NCI-H446 treated with DMSO at 0.1 percent for 48 hours (cell line): ENCODE results near the gene OSBPL2.

ENCODE experiments used
- DNase-seq: peaks from one replicate; lab custom pipeline; 2025; lab: John Stamatoyannopoulos, UW

Gene OSBPL2

DNA sequence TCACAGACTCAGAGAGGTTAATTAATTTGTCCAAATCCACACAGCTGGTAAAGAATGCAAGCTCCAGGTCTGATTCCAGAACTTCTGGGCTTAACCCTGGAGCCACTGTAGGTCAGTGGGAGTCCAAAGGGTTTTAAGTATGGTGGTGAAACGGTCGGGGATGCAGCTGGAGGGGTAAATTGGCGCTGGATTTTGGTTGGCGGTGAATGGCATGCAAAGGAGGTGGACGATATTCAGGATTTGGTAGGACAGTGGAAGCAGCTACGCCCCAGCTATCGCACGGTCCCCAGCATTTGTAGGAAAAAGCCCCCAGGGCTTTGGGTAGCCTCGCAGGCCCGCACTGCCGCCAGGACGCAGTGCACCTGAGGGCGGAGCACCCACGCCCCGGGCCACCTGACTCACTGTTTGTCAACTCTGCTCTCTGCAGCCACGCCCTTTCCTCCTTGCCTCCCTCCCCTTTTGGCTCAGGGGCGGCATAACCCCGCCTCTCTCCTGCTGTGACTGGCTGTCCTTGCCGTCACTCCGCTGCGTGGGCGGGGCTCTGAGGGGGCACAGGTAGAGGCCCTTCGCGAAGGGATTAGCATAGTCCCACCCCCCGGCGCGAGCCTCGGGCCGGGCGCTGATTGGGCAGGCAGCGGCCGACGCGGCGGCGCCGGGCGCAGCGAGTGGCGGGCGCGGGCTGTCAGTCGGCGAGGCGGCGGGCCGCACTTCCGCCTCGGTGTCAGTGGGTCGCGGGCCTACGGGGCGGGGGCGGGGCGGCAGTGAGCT lies at the start of gene OSBPL2:
Gene OSBPL2 (plus strand): TSS at position 721 of the 768 bp plus-strand sequence. CDS start 17,664 bp downstream, outside the sequence.
- peak; percentile 91 for DNase-seq

DNA sequence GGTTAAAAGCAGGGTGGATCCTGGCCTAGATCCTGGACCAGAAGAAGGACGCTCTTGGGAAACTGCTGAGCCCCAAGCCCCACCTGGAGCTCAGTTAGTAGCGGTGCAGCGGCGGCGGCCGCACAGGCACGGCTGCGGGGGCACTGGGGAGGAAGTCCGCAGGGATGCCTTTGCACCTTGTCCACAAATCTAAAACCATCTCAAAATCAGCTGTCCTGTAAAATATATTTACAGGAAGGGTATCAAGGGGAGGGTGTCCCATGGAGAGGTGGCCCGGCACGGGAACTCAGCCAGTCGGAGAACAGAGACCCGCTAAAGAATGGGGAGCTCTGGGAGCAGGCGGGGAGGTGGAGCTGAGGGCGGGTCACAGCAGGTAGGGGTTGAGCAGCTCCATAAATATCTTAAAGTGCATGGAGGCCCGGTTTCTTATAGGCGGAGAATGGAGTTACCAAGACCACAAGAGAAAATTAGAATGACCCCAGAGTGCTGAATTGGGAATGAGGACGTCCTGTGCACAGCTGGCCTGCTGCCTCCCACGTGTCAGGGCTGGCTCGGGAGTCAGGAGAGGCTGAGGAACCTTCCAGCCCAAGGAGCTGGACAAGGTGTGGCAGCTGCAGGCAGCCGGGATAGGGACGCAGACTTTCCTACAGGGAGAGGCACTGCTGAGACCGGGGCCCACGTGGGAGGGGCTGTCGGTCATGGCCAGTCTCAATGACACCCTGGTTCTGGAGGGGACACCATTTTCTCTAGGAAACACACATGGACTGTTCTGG lies 47.5 kb upstream of the OSBPL2 start:
- DNase-seq, result no peak

DNA sequence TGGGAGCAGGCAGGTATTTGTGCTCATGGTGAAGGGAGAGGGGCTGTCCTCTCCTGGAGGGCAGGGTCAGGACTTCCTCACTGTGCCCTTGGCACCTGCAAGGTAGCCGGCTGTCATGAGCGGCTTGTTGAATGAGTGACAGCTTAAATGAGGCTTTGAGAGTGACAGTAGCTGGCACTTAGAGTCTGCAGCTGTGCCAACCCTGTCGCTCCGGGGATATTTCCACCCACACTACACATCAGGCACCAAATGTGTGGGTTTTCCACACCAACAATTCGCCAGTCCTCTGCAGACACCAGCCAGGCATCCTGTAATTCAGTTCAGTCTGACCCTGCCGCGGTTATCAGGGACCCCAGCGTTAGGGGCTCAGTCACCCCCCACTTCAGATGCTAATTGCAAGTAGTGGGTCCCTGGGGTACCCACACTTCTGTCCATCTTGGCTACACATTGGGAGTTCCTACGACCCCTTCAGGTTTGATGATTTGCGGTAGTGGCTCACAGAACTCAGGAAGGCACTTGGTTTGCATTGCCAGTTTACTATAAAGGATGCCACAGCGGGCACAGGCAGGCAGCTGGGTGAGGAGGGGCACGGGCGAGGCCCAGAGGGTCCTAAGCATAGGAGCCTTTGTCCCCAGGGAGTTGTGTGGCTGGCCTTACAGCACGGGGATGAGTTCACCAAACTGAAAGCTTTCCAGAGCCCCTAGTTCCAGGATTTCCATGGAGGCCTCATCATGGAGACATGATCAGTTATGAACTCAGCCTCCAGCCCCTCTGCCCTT lies 46.4 kb upstream of the OSBPL2 start:
- DNase-seq, result no peak

DNA sequence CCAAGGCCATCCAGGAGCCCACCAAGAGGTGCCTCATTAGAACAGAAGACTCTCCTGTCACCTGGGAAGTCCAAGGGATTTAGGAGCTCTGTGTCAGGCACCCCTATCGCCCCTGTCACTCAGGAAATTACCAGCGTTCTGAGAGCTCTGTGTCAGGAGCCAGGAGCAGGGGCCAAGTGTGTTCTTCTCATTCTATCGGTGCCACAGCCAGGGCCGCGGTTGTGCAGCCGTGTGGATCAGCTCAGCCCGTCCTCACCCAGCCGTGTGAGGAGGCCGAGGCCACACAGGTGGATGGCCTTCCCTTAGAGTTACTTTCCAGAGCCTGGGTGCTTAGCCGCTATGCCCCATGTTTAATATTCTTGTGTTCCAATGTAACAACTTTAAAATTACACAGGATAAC lies 45.7 kb upstream of the OSBPL2 start:
- no peak for DNase-seq

DNA sequence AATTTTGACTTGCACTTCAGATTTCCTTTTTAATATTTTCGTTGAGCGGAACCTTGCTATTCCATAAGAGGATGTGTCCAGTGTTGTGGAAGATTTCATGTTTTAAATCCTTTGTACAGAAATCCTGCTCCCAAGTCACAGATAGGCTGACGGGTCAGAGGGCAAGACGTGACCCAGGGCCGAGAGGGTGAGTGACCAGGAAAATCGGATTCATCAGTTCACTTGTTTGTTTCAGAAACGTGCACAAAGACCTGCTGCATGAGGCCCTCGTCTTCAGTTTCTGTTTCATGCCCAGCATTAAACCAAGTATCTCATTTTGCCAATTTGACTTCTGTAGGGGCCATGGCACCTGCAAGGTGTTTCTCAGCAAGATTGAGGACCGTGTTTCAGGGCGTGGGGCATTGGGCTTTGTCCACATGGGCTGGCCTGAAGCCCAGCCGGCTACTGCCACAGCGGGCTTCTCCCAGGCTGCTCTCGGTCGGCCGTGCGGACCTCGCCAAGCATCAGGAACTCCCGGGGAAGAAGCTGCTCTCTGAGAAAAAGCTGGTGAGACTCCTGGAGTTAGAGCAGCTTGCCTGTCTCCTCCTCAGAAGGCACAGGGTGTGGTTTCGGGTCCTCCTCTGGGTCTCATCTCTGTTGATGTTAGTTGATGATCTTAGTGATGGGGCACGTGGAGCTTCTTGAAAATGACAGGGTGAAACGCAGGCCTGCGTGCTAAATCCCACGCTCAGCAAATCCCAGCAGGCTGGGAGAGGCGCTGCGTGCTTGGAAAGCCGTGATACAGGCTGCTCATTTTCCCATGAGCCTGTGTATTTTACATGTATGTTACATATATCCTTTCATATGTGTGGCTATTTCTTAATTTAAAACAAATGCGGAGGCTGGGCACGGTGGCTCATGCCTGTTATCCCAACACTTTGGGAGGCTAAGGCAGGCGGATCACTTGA lies 45.0 kb upstream of the OSBPL2 start:
- DNase-seq, result no peak

DNA sequence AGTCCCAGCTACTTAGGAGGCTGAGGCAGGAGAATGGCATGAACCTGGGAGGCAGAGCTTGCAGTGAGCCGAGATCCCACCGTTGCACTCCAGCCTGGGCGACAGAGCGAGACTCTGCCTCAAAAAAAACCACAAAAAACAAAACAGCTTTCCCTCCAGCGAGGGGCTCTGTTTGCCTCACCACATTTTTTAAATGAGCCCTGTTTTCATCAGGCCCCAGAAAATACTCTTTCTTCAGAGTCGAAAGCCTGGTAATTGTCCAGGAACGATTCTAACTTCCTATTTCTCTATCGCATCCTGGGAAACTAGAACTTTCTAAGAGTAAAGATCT lies 43.3 kb upstream of the OSBPL2 start:
- DNase-seq, result no peak

DNA sequence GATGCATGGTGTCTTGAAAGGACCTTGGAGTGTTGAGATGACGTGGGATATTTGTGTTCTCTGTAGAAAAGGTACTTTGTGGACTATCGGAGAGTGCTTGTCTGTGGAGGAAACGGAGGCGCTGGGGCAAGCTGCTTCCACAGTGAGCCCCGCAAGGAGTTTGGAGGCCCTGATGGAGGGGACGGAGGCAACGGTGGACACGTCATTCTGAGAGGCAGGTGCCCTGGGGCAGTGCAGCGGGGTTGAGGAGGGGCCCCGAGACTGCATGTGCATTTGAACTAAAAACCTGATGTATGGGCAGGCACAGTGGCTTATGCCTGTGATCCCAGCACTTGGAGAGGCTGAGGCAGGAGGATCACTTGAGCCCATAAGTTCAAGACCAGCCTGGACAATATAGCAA lies 42.6 kb upstream of the OSBPL2 start:
- no peak for DNase-seq

DNA sequence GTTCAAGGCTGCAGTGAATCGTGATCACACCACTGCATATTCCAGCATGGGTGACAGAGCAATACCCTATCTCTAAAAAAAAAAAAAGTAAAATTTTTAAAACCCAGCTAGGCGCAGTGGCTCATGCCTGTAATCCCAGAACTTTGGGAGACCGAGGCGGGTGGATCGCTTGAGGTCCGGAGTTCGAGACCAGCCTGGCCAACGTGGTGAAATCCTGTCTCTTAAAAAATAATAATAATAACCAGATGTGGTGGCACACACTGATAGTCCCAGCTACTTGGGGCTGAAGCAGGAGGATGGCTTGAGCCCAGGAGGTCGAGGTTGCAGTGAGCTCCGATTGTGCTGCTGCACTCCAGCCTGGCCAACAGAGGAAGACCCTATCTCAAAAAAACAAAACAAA lies 42.0 kb upstream of the OSBPL2 start:
- DNase-seq, result no peak

DNA sequence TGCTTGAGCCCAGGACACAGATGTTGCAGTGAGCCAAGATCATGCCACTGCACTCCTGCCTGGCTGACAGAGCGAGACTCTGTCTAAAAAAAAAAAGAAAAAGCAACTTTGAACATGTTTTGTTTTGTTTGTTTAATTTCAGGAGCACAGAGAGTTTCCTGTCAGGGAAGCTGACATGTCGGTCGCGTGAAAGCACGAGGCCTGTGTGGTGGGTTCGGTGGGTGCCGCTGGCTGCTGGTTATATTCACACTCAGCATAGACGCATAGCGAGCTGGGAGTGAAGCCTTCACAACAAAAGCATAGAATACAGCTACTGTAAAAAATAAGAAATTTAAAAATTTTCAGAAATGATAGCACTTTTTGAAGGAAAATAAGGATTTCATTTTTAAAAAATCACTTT lies 41.0 kb upstream of the OSBPL2 start:
- no peak for DNase-seq

DNA sequence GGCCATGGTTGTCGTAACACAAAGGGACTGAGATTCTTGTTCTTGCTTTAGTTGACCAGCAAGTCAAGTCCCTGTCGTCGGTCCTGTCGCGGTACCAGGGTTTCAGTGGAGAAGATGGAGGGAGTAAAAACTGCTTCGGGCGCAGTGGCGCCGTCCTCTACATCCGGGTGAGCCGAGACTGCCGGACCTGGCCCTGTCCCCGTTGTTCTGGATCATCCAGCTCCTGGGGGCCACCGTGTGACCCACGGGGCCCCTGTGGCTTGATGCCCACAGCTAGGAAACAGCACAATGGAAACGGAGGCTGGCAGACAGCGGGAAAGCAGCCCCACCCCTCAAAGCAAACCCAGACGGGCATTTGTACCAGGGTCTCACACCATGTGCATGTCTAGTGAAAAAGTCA lies 40.5 kb upstream of the OSBPL2 start:
- no peak for DNase-seq

DNA sequence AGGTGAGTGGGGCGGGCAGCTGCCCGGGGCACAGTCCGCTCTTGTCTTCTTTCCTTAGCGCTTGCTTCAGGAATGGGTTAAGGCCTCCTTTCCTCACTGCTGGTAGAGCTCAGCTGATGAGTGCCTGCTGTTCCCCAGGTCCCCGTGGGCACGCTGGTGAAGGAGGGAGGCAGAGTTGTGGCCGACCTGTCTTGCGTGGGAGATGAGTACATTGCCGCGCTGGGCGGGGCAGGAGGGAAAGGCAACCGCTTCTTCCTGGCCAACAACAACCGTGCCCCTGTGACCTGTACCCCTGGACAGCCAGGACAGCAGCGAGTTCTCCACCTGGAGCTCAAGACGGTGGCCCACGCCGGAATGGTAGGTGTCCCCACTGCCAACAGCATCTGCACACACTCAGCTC lies 39.8 kb upstream of the OSBPL2 start:
- no peak for DNase-seq

DNA sequence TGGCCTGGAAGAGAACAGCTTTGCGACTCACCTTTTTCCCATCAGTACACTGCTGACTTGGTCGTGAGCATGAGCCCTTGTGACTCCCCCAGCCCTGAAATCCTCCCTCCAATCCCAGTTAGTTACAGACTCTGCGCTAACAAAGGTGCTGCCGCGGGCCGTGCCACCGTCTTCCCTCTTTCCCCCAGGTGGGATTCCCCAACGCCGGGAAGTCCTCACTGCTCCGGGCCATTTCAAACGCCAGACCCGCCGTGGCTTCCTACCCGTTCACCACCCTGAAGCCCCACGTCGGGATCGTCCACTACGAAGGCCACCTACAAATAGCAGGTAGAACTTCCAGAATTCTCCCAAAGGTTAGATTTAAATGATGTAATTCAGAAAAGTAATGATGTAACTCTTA lies 39.4 kb upstream of the OSBPL2 start:
- no peak for DNase-seq

DNA sequence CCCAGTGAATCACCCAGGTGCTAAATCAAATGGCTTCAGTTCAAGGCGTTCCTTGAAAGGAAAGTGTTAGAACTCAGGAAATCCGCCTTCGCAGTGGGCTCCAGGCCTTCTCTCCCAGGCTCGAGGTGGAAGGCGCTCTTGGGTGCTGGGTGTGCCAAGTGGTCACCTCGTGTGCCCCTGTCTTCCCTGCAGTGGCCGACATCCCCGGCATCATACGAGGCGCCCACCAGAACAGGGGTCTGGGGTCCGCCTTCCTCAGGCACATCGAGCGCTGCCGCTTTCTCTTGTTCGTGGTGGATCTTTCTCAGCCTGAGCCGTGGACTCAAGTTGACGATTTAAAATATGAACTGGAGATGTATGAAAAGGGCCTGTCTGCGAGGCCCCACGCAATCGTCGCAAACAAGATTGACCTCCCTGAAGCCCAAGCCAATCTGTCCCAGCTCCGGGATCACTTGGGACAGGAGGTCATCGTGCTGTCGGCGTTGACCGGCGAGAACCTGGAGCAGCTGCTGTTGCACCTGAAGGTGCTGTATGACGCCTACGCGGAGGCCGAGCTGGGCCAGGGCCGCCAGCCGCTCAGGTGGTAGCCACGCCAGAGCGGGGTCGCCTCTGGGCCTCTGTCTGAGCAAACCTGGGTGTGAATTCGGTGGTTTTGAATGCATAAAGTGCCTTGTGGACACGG lies 37.7 kb upstream of the OSBPL2 start:
- no peak for DNase-seq

DNA sequence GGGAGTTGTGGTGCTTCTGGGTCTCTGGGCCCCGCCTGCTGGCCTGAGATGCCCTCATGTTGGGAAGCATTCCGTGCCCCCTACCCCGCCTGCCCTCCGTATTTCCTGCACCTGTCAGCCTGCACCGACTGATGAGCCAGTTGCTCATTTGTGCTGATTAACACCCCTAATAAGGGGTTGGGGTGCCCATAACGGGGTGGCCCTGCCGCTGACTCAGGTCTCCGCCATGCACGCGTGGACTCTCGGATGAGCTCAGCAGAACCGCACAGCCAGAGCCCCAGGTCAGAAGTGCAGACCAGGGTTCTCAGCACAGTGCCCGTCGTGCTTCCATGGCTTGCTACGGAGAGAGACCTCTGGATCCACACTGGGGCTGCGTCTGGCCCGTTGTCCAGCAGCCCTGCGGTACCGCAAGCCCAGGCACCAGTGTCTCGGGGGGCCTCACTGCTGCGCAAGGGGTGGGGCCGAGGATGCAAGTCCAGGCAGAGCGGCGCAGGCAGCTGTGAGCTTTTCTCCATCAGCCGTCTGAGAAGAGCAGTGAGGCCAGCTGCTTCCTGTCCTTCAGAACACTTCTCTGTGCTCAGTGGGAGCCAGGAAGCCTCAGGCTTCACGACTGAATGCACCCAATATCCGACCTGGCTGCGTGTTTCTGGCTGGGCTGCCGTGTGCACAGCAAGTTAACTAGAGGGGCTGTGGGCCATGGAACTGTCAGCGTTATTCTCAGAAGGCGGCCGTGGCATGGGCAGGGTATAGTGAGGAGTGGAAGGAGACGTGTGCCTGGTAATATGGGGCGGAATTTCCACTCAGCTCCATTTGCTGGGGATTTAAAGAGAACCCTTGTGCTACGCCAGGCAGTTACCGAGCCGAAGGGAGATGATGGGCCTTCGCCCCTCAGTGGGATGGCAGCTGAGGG lies 36.9 kb upstream of the OSBPL2 start:
- DNase-seq, result no peak

DNA sequence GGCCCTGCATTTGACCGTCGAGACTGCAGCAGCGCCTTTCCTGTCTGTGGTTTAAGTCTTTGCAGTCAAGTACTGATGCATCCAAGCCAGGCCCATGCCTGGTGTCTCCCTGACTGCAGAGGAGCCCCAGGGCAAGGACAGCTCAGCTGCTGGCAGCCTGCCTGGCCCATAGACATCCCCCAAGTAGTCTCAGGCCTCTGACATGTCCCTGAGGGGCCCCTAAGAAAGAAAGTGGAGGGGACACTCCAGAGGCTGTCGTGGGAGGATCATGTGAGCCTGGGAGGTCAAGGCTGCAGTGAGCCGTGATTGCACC lies 36.3 kb upstream of the OSBPL2 start:
- DNase-seq, result no peak

DNA sequence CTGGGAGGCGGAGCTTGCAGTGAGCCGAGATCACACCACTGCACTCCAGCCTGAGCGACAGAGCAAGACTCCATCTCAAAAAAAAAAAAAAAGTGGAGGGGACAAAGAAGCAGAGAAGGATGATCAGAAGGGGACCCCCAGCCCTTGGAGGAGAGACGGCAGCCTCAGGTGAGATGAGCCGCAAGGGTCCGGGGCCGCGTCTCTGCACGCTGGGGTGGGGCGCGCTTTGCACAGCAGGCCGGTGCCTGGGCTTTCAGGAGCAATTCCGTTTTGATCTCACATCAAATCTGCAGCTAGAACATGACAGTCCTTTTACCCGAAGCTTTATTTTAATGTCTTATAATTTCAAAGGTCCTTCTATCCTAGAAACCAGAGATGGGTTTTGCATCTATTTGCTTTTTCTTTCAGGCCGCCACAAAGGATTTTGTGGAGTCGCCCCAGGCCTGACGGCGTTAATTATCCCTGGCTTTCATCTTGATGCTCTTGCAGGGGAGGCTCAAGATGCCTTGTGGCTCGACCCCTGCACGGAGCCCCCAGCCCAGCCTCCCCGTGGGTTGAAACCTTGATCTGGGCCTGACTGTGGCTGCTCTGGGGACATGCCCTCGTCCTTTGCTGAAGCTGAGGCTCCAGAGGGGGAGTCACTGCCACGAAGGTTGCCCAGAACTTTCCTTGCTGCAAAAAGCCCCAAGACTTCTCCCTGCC lies 35.5 kb upstream of the OSBPL2 start:
- DNase-seq, result no peak

DNA sequence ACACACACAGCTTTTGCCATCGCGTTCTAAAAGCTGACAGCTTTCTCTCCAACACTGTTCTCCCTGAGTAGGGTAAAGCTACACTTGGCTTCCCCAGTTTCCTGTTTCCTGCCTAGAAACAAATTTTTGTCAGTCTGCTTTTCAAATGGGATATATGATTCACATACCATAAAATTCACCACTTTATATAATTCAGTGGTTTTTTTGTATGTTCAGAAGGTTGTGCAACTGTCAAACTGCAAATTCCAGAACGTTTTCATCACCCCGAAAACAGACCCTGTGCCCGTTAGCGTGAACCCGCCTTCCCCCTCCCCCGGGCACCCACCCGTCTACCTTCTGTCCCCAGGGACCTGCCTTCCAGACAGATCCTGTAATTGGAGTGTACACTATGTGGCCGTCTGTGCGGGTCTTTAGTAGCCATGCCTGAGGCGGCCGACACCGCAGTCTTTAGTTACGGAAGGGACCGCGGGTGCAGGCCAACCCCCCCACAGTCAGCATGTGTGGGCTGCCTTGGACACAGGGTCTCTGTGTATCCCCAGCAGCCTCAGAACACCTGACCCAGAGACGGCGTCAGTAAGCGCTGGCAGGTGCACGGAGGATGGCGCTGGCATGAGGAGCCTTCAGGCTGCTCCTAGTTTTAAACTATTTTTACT lies 34.8 kb upstream of the OSBPL2 start:
- no peak for DNase-seq

DNA sequence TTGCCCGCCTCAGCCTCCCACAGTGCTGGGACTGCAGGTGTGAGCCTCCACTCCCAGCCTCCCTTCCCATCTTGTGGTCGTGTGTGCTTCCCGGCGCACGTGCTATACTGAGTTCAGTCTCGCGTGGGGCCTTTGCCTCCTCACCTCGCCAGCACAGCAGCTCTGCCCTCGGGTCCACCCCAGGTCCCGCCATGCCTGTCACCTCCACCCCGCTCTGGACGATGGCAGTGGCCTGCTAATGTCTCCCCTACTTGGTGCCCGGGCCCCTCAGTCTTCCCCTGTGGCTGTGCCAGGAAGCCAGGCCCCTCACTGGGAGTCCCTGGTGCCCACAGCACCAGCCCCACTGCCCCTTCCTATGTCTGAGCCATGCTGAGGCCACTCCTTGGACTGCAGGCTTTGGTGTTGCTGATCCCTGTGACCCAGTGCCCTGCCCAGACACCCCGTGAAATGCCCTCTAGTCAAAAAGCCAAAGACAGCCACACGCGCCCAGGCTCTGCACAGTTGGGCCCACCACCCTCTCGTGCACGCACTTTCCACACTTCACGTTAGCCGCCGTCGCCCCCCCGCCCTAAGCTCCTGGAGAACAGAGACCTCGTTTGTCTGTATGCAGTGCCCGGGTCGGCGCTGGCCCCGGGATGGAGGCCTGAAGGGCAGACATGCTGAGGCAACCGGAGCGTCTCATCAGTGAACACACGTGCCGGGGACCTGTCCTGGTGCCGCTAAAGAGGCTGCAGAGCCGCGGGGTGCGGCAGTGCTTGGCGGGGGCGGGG lies 32.5 kb upstream of the OSBPL2 start:
- DNase-seq, result no peak
